NK-92 (cell line): ENCODE measurements around the gene PPIB.
"Not testable (repeated sequence)": the region's sequence is repeated elsewhere in the genome, so short reads cannot be mapped to it uniquely, and the experiment has no call there.

ENCODE experiments used
- DNase-seq: peaks from one replicate; lab custom pipeline; 2025; ENCODE audit not compliant: unreplicated experiment; lab: John Stamatoyannopoulos, UW

PPIB gene

GRCh38 chr15:64141798-64142512 lies 20.9 kb downstream of the PPIB start:
- no peak for DNase-seq

GRCh38 chr15:64138331-64138941 lies 24.4 kb downstream of the PPIB start:
- no peak for DNase-seq

GRCh38 chr15:64137226-64137833 lies 25.5 kb downstream of the PPIB start:
- no peak for DNase-seq

- no peak for DNase-seq
Measured at GRCh38 chr15:64136347-64136746, 26.5 kb downstream of the PPIB start.

GRCh38 chr15:64134345-64134829 lies 28.4 kb downstream of the PPIB start:
- no peak for DNase-seq

GRCh38 chr15:64133623-64134344 lies 29.0 kb downstream of the PPIB start:
- no peak for DNase-seq

- DNase-seq = no peak
Measured at GRCh38 chr15:64132217-64132616, 30.6 kb downstream of the PPIB start.

- no peak for DNase-seq
Measured at GRCh38 chr15:64131547-64131946, 31.3 kb downstream of the PPIB start.

GRCh38 chr15:64130159-64130558 lies 32.7 kb downstream of the PPIB start:
- no peak for DNase-seq

- DNase-seq = no peak
Measured at GRCh38 chr15:64127521-64128270, 35.1 kb downstream of the PPIB start.

- DNase-seq = no peak
Measured at GRCh38 chr15:64125978-64126377, 36.8 kb downstream of the PPIB start.

GRCh38 chr15:64122936-64123351 lies 39.9 kb downstream of the PPIB start:
- no peak for DNase-seq

GRCh38 chr15:64122444-64122843 lies 40.4 kb downstream of the PPIB start:
- no peak for DNase-seq

GRCh38 chr15:64121614-64122013 lies 41.2 kb downstream of the PPIB start:
- no peak for DNase-seq

- DNase-seq = not testable (repeated sequence)
Measured at GRCh38 chr15:64120322-64120721, 42.5 kb downstream of the PPIB start.

- no peak for DNase-seq
Measured at GRCh38 chr15:64117759-64118487, 44.9 kb downstream of the PPIB start.

GRCh38 chr15:64112904-64113303 lies 49.9 kb downstream of the PPIB start:
- DNase-seq = no peak

GRCh38 chr15:64112073-64112772 lies 50.6 kb downstream of the PPIB start:
- no peak for DNase-seq

- no peak for DNase-seq
Measured at GRCh38 chr15:64111679-64112050, 51.2 kb downstream of the PPIB start.
